OCI-LY3 (cell line): ENCODE measurements around the gene PARD3B.

Experiments used
- H2AFZ ChIP-seq: fragments of 200-600, 300-600 bp; shearing (Covaris generic); 2 replicates; pipeline ENCODE4 v1.6.0; 2014; ENCODE audit warnings: antibody characterized with exemption, low read depth, low read length
- H3K27ac ChIP-seq: fragments of 200-600, 300-600 bp; sonication (generic); 2 replicates; pipeline ENCODE4 v1.5.1; 2014; ENCODE audit warnings: mild to moderate bottlenecking, low read length, moderate library complexity, mixed read lengths
- H3K27me3 ChIP-seq: fragments of 200-600, 300-600 bp; sonication (generic); 2 replicates; pipeline ENCODE4 v1.6.1; 2014; ENCODE audit warnings: low read depth, low read length, mixed read lengths
- H3K36me3 ChIP-seq: fragments of 200-600, 300-600 bp; sonication (generic); replicated peaks from 2 replicates; pipeline ENCODE3; 2014; ENCODE audit warnings: low read depth, low read length, mixed read lengths
- H3K4me1 ChIP-seq: fragments of 300-600, 200-600 bp; sonication (generic); 2 replicates; pipeline ENCODE4 v1.6.1; 2014; ENCODE audit warnings: low read length, mixed read lengths
- H3K4me2 ChIP-seq: fragments of 200-600, 300-600 bp; sonication (generic); 2 replicates; pipeline ENCODE4 v1.6.1; 2014; ENCODE audit warnings: low read length, mixed read lengths
- H3K4me3 ChIP-seq: fragments of 300-600, 200-600 bp; sonication (generic); 2 replicates; pipeline ENCODE4 v1.5.1; 2014; ENCODE audit warnings: antibody characterized with exemption, mild to moderate bottlenecking, low read length, moderate library complexity
- H3K79me2 ChIP-seq: fragments of 300-600, 200-600 bp; shearing (Covaris generic); 2 replicates; pipeline ENCODE4 v1.6.1; 2014; ENCODE audit warnings: mild to moderate bottlenecking, low read length, mixed read lengths
- H3K9ac ChIP-seq: fragments of 300-600, 200-600 bp; shearing (Covaris generic); 2 replicates; pipeline ENCODE4 v1.6.0; 2014; ENCODE audit warnings: mild to moderate bottlenecking, low read length, moderate library complexity
- H3K9me3 ChIP-seq: fragments of 200-600, 300-600 bp; shearing (Covaris generic); 2 replicates; pipeline ENCODE4 v1.6.1; 2014; ENCODE audit warnings: low read length, mixed read lengths; ENCODE audit not compliant: insufficient read depth
- H4K20me1 ChIP-seq: fragments of 200-600, 300-600 bp; sonication (generic); 2 replicates; pipeline ENCODE4 v1.6.1; 2016; ENCODE audit warnings: low read length, mixed read lengths; ENCODE audit not compliant: insufficient read depth
- CTCF ChIP-seq: fragments of 200-600, 300-600 bp; sonication (generic); IDR thresholded peaks from 2 replicates; pipeline ENCODE4 v1.5.1; 2014; ENCODE audit warnings: antibody characterized with exemption, low read length, low read depth
- EZH2phosphoT487 ChIP-seq: fragments of 200-600 bp; shearing (Covaris generic); IDR thresholded peaks from 2 replicates; pipeline ENCODE4 v1.6.1; 2018; ENCODE audit warnings: antibody characterized with exemption, mixed run types, low read depth

PARD3B gene

GRCh38 chr2:205461169-205461568 lies 915.9 kb downstream of the PARD3B start:
- Histone ChIP-seq H3K9ac (no peak overlapping the region), H3K27me3 (peaks cover 10% of the 10 kb centered on the region; the same call in 1 of the 2 replicates), H3K27ac (no peak overlapping the region), H3K9me3 (no peaks in the 10 kb centered on the region), H4K20me1 (no peaks in the 10 kb centered on the region), H2AFZ (no peak overlapping the region), H3K36me3 (no peaks in the 10 kb centered on the region), H3K4me3 (no peak overlapping the region), H3K4me2 (peak overlapping the region; percentile 43), H3K79me2 (no peaks in the 10 kb centered on the region), H3K4me1 (peaks cover 19% of the 10 kb centered on the region)
- no peak for TF ChIP-seq CTCF
- no peak for TF ChIP-seq EZH2phosphoT487

GRCh38 chr2:205461678-205462665 lies 916.7 kb downstream of the PARD3B start:
- Histone ChIP-seq H2AFZ (no peak overlapping the region), H4K20me1 (no peaks in the 10 kb centered on the region), H3K79me2 (no peaks in the 10 kb centered on the region), H3K27me3 (peaks cover 10% of the 10 kb centered on the region; the same call in 1 of the 2 replicates), H3K27ac (no peak overlapping the region), H3K9me3 (no peaks in the 10 kb centered on the region), H3K4me2 (peak overlapping the region; percentile 43), H3K36me3 (no peaks in the 10 kb centered on the region), H3K9ac (no peak overlapping the region), H3K4me1 (peaks cover 19% of the 10 kb centered on the region), H3K4me3 (no peak overlapping the region)
- TF ChIP-seq EZH2phosphoT487 (no peak), CTCF (no peak)

- H3K27ac ChIP-seq = no peak overlapping the region
- no peak for TF ChIP-seq CTCF
- no peak for TF ChIP-seq EZH2phosphoT487
- no peak overlapping the region for H3K4me2 ChIP-seq
Observed at GRCh38 chr2:205462681-205463345, 917.5 kb downstream of the PARD3B start.

GRCh38 chr2:205463466-205464025 lies 918.3 kb downstream of the PARD3B start:
- no peak overlapping the region for H3K27ac ChIP-seq
- H3K9me3 ChIP-seq = no peaks in the 10 kb centered on the region
- H3K27me3 ChIP-seq = peaks cover 9% of the 10 kb centered on the region; the same call in 1 of the 2 replicates
- no peaks in the 10 kb centered on the region for H3K36me3 ChIP-seq
- TF ChIP-seq EZH2phosphoT487 (no peak), CTCF (no peak)
- H2AFZ ChIP-seq = no peak overlapping the region
- no peaks in the 10 kb centered on the region for H4K20me1 ChIP-seq
- H3K9ac ChIP-seq = no peak overlapping the region
- no peak overlapping the region for H3K4me2 ChIP-seq
- H3K79me2 ChIP-seq = no peaks in the 10 kb centered on the region
- no peak overlapping the region for H3K4me3 ChIP-seq
- peaks cover 19% of the 10 kb centered on the region for H3K4me1 ChIP-seq

More at GRCh38 chr2:205462681-205463345, 917.5 kb downstream of the PARD3B start:
- Histone ChIP-seq H3K36me3 (no peaks in the 10 kb centered on the region), H3K79me2 (no peaks in the 10 kb centered on the region), H3K4me1 (peaks cover 19% of the 10 kb centered on the region), H3K27me3 (peaks cover 10% of the 10 kb centered on the region; the same call in 1 of the 2 replicates), H3K9ac (no peak overlapping the region), H3K9me3 (no peaks in the 10 kb centered on the region), H3K4me3 (no peak overlapping the region), H4K20me1 (no peaks in the 10 kb centered on the region), H2AFZ (no peak overlapping the region)
